Keratinocyte (primary cell): ENCODE results near the gene SRSF5. TPM values are rescaled to one million over a fixed set of nuclear protein-coding genes. Genes with fewer than 3 reads are reported as not detected.
A peak's percentile ranks its signal among the peaks of the same experiment; 100 is the strongest.

Experiments used
- DNase-seq: peaks from one replicate; pipeline ENCODE4 v3.0.0-alpha.2; 2011; ENCODE audit warnings: low read depth, missing footprints, low spot score
- FAIRE-seq: peaks from 2 replicates; lab custom pipeline; 2011; peaks lifted over from hg19 to GRCh38; lab: Jason Lieb, UNC
- H2AFZ ChIP-seq: 2 replicates; pipeline ENCODE4 v1.6.0; 2012; ENCODE audit warnings: low read length, control low read depth, inconsistent platforms; ENCODE audit not compliant: control insufficient read depth
- H3K27ac ChIP-seq: 2 replicates; pipeline ENCODE4 v1.5.1; 2011; ENCODE audit warnings: low read length; ENCODE audit not compliant: control insufficient read depth, insufficient read depth
- H3K27me3 ChIP-seq: 3 replicates; pipeline ENCODE4 v1.6.0; 2011; ENCODE audit warnings: low read length; ENCODE audit not compliant: control insufficient read depth, insufficient read depth; ENCODE audit errors: extremely low read depth
- H3K36me3 ChIP-seq, 2 experiments: 2 replicates in 1 of 2; 3 replicates in 1 of 2; pipeline ENCODE4 v1.5.1; 2011; ENCODE audit warnings: low read length in 2 of 2, mild to moderate bottlenecking in 1 of 2; ENCODE audit not compliant: control insufficient read depth in 2 of 2, insufficient read depth in 2 of 2; ENCODE audit errors: extremely low read depth in 1 of 2
- H3K4me1 ChIP-seq: 3 replicates; pipeline ENCODE4 v1.5.1; 2011; ENCODE audit warnings: low read length; ENCODE audit not compliant: control insufficient read depth, insufficient read depth; ENCODE audit errors: extremely low read depth
- H3K4me2 ChIP-seq: 3 replicates; pipeline ENCODE4 v1.6.0; 2011; ENCODE audit warnings: low read depth, low read length; ENCODE audit not compliant: control insufficient read depth, insufficient read depth; ENCODE audit errors: extremely low read depth
- H3K4me3 ChIP-seq, 3 experiments: fragments of 200-600 bp in 1 of 3; sonication (generic) in 1 of 3; 2 replicates in 2 of 3; 3 replicates in 1 of 3; pipeline ENCODE4 v1.5.1; 2011 to 2016; ENCODE audit warnings: low read length in 3 of 3, mild to moderate bottlenecking in 3 of 3, control low read depth in 2 of 3, inconsistent platforms in 1 of 3, low read depth in 1 of 3, mixed read lengths in 1 of 3, mixed run types in 1 of 3, moderate library complexity in 1 of 3; ENCODE audit not compliant: control insufficient read depth in 2 of 3, insufficient read depth in 2 of 3; ENCODE audit errors: extremely low read depth in 1 of 3
- H3K79me2 ChIP-seq: 2 replicates; pipeline ENCODE4 v1.6.0; 2012; ENCODE audit warnings: low read length; ENCODE audit not compliant: control insufficient read depth, insufficient read depth
- H3K9ac ChIP-seq: 3 replicates; pipeline ENCODE4 v1.6.0; 2011; ENCODE audit warnings: low read length; ENCODE audit not compliant: control insufficient read depth, insufficient read depth; ENCODE audit errors: extremely low read depth
- H3K9me1 ChIP-seq: 3 replicates; pipeline ENCODE4 v1.6.0; 2011; ENCODE audit warnings: low read length; ENCODE audit not compliant: control insufficient read depth, insufficient read depth; ENCODE audit errors: extremely low read depth
- H3K9me3 ChIP-seq: 2 replicates; pipeline ENCODE4 v1.5.1; 2012; ENCODE audit warnings: low read depth, low read length; ENCODE audit not compliant: control insufficient read depth
- H4K20me1 ChIP-seq: 3 replicates; pipeline ENCODE4 v1.6.0; 2011; ENCODE audit warnings: low read length; ENCODE audit not compliant: control insufficient read depth, insufficient read depth; ENCODE audit errors: extremely low read depth
- EZH2 ChIP-seq: IDR thresholded peaks from one replicate; pipeline ENCODE4 v1.6.1; 2012; ENCODE audit warnings: inconsistent platforms, mild to moderate bottlenecking, low read length, moderate library complexity
- dilution Hi-C: fragments of 300-500 bp; cut with MboI; formaldehyde crosslinking; loops from one replicate; pipeline ENCODE4 v1.7.0; 2020; ENCODE audit warnings: low sequenced_read_pairs; ENCODE audit not compliant: extremely low pct_ligation_motif_present
- polyA plus RNA-seq, 5 experiments: library from polyadenylated mRNA; depleted of rRNA in 3 of 5; stranded (reverse) in 3 of 5; stranded (forward) in 1 of 5; unstranded in 1 of 5; fragments of >200 nt; gene quantifications; 1 replicate in 1 of 5; 2 replicates in 3 of 5; 3 replicates in 1 of 5; pipeline versions ENCODE4 v1.2.1 to v1.2.3, GENCODE V29; 2011 to 2012; ENCODE audit warnings: missing spikeins in 2 of 5, low read depth in 1 of 5, low replicate concordance in 1 of 5
- TF ChIP-seq, protein P1 (sequence below), 3 experiments: IDR thresholded peaks in 1 of 3; conservative IDR thresholded peaks in 1 of 3; optimal IDR thresholded peaks in 1 of 3; 2 replicates in 2 of 3; 3 replicates in 1 of 3; pipeline versions ENCODE3 to v1.5.1; 2011; ENCODE audit warnings: low read length in 3 of 3, mild to moderate bottlenecking in 3 of 3, moderate library complexity in 2 of 3, control low read depth in 1 of 3, inconsistent platforms in 1 of 3; ENCODE audit not compliant: insufficient read depth in 2 of 3; ENCODE audit errors: extremely low read depth in 1 of 3

The SRSF5 gene
- polyA plus RNA-seq, 1 donor (not counting 4 experiments of a cell fraction or from before 2014, with no cell fraction given), result 292 TPM

DNA sequence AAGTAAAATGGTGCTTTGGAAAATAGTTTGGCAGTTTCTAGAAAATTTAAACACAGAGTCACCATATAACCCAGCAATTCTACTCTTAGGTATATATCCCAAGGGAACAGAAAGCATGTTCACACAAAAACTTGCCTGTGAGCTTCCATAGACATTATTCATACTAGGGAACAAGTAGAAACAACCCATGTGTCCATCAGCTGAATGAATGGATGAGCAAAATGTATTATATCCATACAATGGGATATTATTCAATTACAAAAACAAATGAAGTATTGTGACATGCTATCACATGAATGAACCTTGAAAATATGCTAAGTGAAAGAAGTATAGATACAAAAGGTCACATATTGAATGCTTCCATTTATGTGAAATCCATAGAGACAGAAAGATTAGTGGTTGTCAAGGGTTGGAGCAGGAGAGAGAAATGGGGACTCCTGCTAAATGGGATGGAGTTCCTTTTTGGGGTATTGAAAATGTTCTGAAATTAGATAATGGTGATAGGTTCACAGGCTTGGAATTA, 22.2 kb downstream of the SRSF5 start:
- Histone ChIP-seq H3K9ac (no peak overlapping the region), H2AFZ (peak overlapping the region; percentile 49), H3K27me3 (no peaks in the 10 kb centered on the region), H3K27ac (peak overlapping the region; percentile 67), H3K4me1 (peaks cover 12% of the 10 kb centered on the region), H3K4me3 (peak overlapping the region in 1 of 3 experiments; percentile 22), H3K4me2 (peak overlapping the region; percentile 63), H3K9me3 (no peaks in the 10 kb centered on the region), H3K36me3 (peaks cover 0 to 4% of the 10 kb centered on the region in 2 experiments), H4K20me1 (no peaks in the 10 kb centered on the region), H3K9me1 (no peaks in the 10 kb centered on the region), H3K79me2 (no peaks in the 10 kb centered on the region)
- no peak for TF ChIP-seq EZH2
- TF ChIP-seq, protein P1, sequence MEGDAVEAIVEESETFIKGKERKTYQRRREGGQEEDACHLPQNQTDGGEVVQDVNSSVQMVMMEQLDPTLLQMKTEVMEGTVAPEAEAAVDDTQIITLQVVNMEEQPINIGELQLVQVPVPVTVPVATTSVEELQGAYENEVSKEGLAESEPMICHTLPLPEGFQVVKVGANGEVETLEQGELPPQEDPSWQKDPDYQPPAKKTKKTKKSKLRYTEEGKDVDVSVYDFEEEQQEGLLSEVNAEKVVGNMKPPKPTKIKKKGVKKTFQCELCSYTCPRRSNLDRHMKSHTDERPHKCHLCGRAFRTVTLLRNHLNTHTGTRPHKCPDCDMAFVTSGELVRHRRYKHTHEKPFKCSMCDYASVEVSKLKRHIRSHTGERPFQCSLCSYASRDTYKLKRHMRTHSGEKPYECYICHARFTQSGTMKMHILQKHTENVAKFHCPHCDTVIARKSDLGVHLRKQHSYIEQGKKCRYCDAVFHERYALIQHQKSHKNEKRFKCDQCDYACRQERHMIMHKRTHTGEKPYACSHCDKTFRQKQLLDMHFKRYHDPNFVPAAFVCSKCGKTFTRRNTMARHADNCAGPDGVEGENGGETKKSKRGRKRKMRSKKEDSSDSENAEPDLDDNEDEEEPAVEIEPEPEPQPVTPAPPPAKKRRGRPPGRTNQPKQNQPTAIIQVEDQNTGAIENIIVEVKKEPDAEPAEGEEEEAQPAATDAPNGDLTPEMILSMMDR (optimal IDR thresholded peaks at IDR 0.05 in 1 of 3, IDR thresholded peaks at IDR 0.05 in 1 of 3, conservative IDR thresholded peaks at IDR 0.05 in 1 of 3; ENCODE audit: extremely low read depth in 1 of 3, insufficient read depth in 2 of 3, low read length in 3 of 3), result no peak
- FAIRE-seq, result peak; percentile 81
- DNase-seq, result no peak
- dilution Hi-C loops, result no loop called here

DNA sequence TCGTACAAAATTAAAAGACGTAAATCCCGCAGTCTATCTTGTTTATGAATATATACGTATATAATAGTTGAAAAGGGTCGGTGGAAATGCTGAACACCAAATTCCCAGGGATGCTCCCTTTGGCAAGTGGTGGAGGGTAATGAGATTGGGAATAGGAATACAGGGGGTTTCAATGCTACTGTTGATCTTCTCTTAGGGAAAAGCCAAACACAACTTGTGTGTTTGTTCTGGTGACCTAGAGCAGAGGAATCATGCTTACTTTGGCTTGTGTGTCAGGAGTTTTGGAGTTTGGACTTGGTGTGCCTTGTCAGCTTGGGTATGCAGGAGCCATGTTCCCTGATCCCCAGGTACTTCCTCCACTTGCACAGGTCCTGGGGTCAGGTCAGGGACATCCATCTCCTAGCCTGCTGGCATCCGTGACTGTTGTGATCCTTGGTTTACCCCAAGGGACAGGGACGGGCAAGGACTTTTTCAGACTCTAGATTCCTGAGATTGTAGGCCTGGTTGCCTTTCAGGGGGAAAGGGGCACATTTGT, 26.0 kb downstream of the SRSF5 start:
- Histone ChIP-seq H3K27me3 (no peaks in the 10 kb centered on the region), H3K4me1 (peaks cover 12% of the 10 kb centered on the region), H2AFZ (no peak overlapping the region), H4K20me1 (no peaks in the 10 kb centered on the region), H3K36me3 (no peaks in the 10 kb centered on the region), H3K9ac (no peak overlapping the region), H3K9me1 (no peaks in the 10 kb centered on the region), H3K9me3 (no peaks in the 10 kb centered on the region), H3K27ac (no peak overlapping the region), H3K79me2 (no peaks in the 10 kb centered on the region), H3K4me2 (no peak overlapping the region), H3K4me3 (no peak overlapping the region)
- DNase-seq (no peak), FAIRE-seq (no peak)
- dilution Hi-C loops, result no loop called here
- TF ChIP-seq, protein P1 (optimal IDR thresholded peaks at IDR 0.05 in 1 of 3, IDR thresholded peaks at IDR 0.05 in 1 of 3, conservative IDR thresholded peaks at IDR 0.05 in 1 of 3; ENCODE audit: extremely low read depth in 1 of 3, insufficient read depth in 2 of 3, low read length in 3 of 3), result no peak
- no peak for TF ChIP-seq EZH2
